AML-193 (cell line): ENCODE measurements around the gene TMEM147.
A peak's percentile ranks its signal among the peaks of the same experiment; 100 is the strongest.

Experiments used
- DNase-seq, 2 experiments: peaks; one replicate each; lab custom pipeline; 2025; lab: John Stamatoyannopoulos, UW

The TMEM147 gene

DNA sequence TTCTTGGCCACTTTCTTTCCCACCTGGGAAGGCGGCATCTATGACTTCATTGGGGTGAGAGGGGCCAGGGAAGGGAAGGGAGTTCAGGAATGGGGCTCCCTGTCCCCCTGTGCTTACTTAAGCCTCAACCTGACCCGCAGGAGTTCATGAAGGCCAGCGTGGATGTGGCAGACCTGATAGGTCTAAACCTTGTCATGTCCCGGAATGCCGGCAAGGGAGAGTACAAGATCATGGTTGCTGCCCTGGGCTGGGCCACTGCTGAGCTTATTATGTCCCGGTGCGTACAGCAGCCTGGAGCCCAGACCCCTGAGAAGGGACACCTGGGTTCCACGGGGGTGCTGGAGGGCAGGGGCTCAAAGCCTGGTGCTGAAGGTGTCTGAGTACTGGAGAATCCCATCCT, 1.1 kb downstream of the TMEM147 start:
- DNase-seq, result no peak

- DNase-seq, result peak; percentile 23 to 52
These were observed 3.9 kb downstream of the TMEM147 start for GRCh38 chr19:35549174-35549788.

DNA sequence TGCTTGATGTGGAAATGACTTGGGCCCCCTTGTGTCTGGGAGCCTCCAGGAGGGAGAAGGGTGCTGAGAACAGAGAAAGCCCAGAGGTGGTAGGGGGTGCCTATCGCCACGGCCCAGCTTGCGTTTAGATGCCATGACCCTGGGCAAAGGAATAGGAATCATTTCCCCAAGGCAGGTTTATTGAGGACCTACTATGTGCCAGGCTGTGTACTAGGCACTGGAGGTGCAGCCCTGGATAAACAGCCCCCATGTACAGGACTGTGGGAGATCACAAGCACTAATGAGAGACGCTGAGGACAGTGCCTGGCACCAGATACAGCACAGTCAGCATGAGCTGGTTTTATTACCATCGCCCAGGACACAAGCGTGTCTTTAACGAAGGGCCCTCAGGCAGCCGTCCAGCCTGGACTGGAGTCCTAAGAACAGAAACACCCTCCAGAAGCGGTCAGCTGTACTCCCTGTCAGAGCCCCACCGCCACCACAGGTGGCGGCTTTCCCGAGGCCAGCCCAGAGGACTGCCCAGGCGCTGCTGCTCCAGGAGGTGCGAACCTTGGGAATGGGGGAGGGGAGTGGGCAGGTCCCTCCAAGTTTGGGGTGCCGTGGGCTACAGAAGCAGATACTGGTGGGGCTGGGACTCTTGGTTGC, 4.6 kb downstream of the TMEM147 start:
- DNase-seq, result no peak

GRCh38 chr19:35551091-35551810, 5.8 kb downstream of the TMEM147 start:
- no peak for DNase-seq

DNA sequence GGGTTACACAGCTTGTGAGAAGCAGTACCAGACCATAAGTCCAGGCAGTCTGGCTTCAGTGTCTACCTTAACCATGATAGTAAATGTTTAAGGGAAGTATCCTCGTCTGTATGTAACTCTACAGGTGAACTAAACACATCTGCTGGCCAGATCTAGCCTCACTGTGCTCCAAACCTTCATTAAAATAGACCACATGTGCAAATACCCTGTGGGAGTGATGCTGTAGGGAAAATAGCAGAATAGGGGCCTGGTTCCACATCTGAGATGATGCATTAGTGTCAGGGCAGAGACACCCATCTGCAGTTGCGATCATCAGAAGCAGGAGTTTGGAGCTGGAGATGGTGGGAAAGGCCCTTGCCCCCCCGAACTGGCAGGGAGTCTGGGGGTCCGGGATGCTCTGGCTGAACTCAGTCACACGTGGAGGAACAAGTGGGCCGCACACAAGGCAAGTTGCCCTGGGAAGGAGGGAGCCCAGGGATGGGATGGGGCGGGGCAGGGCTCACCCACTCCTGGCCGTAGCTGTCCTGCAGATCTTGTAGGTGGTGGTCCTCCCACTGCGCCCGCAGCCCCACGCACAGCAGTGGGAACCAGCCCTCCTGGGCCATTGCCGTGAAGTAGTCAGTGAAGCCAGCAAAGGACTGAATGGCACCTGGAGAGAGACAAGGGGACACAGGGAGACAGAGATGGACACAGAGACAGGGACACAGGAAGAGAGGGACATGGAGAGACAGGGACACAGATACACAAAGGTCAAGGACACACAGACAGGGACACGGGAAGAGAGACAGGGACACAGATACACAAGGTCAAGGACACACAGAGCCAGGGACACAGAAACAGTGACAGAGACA, 7.3 kb downstream of the TMEM147 start:
- no peak for DNase-seq

DNA sequence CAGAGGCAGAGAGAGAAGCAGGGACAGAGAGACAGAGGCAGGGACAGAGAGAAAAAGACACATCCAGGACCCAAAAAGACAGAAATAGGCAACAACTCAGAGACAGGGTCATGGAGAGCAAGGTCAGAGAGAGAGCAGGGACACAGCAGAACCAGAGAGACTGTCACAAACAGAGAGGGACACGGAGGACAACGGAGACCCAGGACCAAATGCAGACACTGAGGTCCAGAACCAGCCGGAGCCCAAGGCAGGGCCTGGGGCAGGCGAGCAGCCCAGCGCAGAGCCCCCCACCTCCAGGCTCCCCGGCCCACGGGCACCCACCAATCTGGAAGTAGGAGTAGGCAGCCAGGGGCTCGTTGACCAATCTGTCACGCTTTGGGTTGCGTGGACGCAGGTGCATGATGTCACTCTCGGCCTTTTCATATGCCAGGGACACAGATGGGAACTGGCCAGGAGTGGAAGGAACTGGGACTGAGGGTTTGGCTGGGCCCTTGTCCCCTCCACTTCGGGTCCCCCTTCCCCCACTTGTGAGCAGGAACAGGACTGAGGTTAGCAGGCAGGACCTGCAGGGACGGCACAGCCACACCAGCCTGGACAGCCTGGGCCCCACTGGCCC, 8.1 kb downstream of the TMEM147 start:
- DNase-seq, result no peak

GRCh38 chr19:35554076-35554475, 8.7 kb downstream of the TMEM147 start:
- DNase-seq, result no peak

DNA sequence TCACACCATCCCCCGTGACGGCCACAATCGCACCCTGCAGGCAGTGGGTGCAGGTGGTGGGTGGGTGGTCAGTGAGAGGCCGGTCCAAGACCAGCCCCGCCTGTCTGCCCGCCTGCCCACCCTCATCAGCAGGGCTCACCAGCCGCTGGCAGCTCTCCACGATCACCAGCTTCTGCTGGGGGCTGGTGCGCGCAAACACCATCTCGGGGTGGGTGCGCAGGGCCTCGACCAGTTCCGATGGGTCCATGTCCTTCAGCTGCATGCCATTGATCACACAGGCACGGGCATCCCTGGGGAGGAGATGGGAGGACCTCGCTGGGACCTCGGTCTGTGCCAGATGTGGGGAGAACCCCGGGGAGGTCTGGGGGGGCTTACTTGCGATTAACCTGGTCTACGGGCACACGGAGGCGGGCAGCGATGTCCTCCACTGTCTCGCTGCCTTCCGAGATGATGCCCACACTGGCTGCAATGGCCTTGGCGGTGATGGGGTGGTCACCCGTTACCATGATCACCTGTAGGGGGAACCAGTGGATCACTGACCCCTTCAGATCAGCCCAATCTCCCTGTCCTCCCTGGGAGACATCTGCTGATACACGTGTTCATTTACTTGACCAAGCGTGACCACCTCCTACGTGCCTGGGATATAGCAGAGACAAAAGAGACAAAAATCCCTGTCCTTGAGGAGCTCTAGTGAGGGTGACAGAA, 10.0 kb downstream of the TMEM147 start:
- DNase-seq, result peak in 1 of 2 experiments; percentile 7

DNA sequence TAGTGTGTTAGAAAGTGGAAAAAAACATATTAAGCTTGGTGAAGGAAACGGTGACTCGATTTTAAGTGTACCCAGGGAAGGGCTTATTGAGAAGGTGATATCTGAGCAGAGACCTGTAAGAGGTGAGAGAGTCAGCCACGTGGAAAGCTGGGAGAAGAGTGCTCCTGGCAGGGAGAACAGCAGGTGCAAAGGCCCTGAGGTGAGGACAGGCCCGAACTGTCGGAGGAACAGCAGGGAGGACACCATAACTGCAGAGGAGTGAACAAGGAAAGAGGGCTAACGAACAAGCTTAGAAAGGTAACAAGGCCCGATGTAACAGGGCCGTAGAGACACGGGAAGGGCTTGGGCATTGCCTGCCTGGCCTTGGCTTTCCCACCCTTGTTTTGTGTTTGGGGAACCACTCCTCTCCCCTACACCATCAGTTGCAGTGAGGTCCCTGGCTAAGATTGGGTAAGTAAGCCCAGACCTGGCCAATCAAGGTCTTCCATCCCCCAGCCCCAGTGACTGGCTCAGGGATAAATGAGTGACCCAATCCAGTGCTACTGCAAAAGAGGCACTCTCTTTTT, 10.7 kb downstream of the TMEM147 start:
- no peak for DNase-seq

DNA sequence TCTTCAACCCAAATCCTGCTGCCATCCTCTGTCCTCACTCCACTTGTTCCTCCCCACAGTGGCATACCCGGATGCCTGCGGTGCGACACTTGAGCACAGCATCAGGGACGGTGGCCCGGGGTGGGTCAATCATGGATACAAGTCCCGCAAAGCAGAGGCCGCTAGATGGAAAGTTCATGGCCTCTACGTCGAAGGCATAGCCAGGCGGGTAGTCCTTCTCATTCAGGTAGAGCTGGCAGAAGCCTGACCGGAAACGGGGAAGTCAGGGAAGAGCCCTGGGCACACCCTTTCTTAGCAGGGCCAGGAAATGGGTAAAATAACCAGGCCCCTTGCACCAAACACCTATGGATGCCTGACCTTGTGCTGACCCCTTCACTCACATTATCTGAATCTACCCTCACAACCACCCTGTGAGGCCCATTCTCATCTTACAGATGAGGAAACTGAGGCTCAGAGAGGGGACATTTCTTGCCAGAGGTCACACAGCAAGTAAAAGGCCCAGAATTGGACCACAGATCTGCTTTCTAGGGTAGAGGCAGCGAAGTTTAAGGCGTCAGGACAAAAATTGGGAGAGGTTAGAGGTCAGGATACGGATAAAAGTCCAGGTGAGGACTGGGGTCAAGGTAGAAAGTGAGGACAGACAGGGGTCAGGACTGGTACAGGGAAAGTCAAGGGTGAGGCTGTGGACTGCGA, 11.6 kb downstream of the TMEM147 start:
- DNase-seq, result no peak

GRCh38 chr19:35557539-35558399, 12.3 kb downstream of the TMEM147 start:
- DNase-seq, result no peak

DNA sequence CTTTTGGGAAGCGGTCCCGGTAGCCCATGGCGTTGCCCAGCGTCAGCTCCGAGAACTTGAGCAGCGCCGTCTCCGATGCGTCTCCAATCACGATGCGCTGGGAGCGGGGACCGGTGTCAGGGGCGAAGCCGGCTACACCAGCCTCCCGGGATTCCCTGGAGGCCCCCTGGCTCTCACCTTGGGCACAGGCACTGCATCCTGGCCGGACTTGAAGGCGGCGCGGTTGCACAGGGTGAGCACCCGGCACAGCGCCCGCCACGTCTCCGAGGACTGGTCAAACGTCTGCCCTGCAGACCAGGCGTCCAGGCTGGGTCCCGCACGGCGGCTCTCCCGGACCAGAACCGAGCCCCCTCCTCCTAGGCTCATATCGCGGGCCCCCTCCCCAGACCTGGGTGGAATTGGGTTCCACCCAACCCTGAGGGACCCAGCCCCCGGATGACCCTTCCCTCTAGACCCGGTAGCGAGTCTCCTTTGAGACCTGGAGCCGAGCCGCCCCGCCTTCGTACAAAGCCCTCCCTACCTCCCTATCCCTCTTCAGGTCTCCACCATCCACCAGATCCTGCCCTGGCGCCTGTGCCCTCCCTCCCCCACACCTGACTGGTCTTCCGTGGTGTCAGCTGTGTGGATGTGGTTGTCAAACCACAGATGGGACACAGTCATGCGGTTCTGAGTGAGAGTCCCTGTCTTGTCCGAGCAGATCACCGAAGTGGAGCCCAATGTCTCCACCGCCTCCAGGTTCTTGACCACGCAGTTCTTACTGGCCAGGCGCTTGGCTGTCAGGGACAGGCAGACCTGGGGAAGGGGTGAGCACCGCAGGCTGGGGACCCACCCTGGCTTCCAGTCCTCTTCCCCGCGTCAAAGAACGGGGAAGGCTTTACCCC, 13.2 kb downstream of the TMEM147 start:
- no peak for DNase-seq

GRCh38 chr19:35559281-35559659, 13.8 kb downstream of the TMEM147 start:
- no peak for DNase-seq

GRCh38 chr19:35559781-35560180, 14.4 kb downstream of the TMEM147 start:
- DNase-seq, result no peak

GRCh38 chr19:35560271-35560670, 14.8 kb downstream of the TMEM147 start:
- no peak for DNase-seq

- DNase-seq, result no peak
These were observed 15.3 kb downstream of the TMEM147 start for GRCh38 chr19:35560677-35561076.

GRCh38 chr19:35561436-35561835, 16.0 kb downstream of the TMEM147 start:
- no peak for DNase-seq

GRCh38 chr19:35562336-35562735, 16.9 kb downstream of the TMEM147 start:
- no peak for DNase-seq
